ENCODE results near the gene CD300A. TPM values are rescaled to one million over a fixed set of nuclear protein-coding genes. Genes with fewer than 3 reads are reported as not detected.

Gene CD300A
- total and polyA plus RNA-seq, 2 donors (not counting 1 experiment from before 2014, with no cell fraction given), result not detected

- TF ChIP-seq EZH2 (IDR thresholded peaks at IDR 0.05; ENCODE audit: low read length, missing control alignments) (no peak), CTCF (conservative IDR thresholded peaks at IDR 0.05 in 1 of 2, IDR thresholded peaks at IDR 0.05 in 1 of 2; ENCODE audit: low read depth in 1 of 2, low read length in 2 of 2) (no peak)
- H3K4me3 ChIP-seq (replicated peaks in 1 of 4; ENCODE audit: control extremely low read depth in 1 of 4, insufficient read depth in 1 of 4, low read depth in 3 of 4, low read length in 4 of 4), result no peak overlapping the region
- H3K79me2 ChIP-seq (ENCODE audit: control insufficient read depth, insufficient read depth, low read length), result no peaks in the 10 kb centered on the region
- H3K36me3 ChIP-seq (ENCODE audit: control insufficient read depth, insufficient read depth, low read length), result no peaks in the 10 kb centered on the region
- no peaks in the 10 kb centered on the region for H3K4me1 ChIP-seq (ENCODE audit: control insufficient read depth, extremely low read depth, insufficient read depth, low read length)
- no peak for DNase-seq (ENCODE audit: low read depth in 2 of 2)
- no peak overlapping the region for H3K27ac ChIP-seq (ENCODE audit: insufficient read depth, low read length)
- no peaks in the 10 kb centered on the region for H3K9me3 ChIP-seq (ENCODE audit: control insufficient read depth, insufficient read depth, low read depth, low read length)
- no peak overlapping the region for H2AFZ ChIP-seq (ENCODE audit: low read length)
- H3K27me3 ChIP-seq (ENCODE audit: control insufficient read depth, insufficient read depth, low read length), result no peaks in the 10 kb centered on the region
- H4K20me1 ChIP-seq (ENCODE audit: control insufficient read depth, extremely low read depth, insufficient read depth, low read length), result no peaks in the 10 kb centered on the region
- H3K9ac ChIP-seq (ENCODE audit: insufficient read depth, low read length), result no peak overlapping the region
- H3K4me2 ChIP-seq (ENCODE audit: extremely low read depth, insufficient read depth, low read length), result no peak overlapping the region
These were observed 56.9 kb downstream of the CD300A start for GRCh38 chr17:74523308-74523707.

GRCh38 chr17:74524653-74525464, 58.4 kb downstream of the CD300A start:
- Histone ChIP-seq H4K20me1 (ENCODE audit: control insufficient read depth, extremely low read depth, insufficient read depth, low read length) (no peaks in the 10 kb centered on the region), H3K27me3 (ENCODE audit: control insufficient read depth, insufficient read depth, low read length) (no peaks in the 10 kb centered on the region), H3K79me2 (ENCODE audit: control insufficient read depth, insufficient read depth, low read length) (no peaks in the 10 kb centered on the region), H3K36me3 (ENCODE audit: control insufficient read depth, insufficient read depth, low read length) (no peaks in the 10 kb centered on the region), H3K27ac (ENCODE audit: insufficient read depth, low read length) (no peak overlapping the region), H2AFZ (ENCODE audit: low read length) (no peak overlapping the region), H3K4me3 (replicated peaks in 1 of 4; ENCODE audit: control extremely low read depth in 1 of 4, insufficient read depth in 1 of 4, low read depth in 3 of 4, low read length in 4 of 4) (no peak overlapping the region), H3K9me3 (ENCODE audit: control insufficient read depth, insufficient read depth, low read depth, low read length) (no peaks in the 10 kb centered on the region), H3K9ac (ENCODE audit: insufficient read depth, low read length) (no peak overlapping the region), H3K4me1 (ENCODE audit: control insufficient read depth, extremely low read depth, insufficient read depth, low read length) (no peaks in the 10 kb centered on the region), H3K4me2 (ENCODE audit: extremely low read depth, insufficient read depth, low read length) (no peak overlapping the region)
- TF ChIP-seq CTCF (conservative IDR thresholded peaks at IDR 0.05 in 1 of 2, IDR thresholded peaks at IDR 0.05 in 1 of 2; ENCODE audit: low read depth in 1 of 2, low read length in 2 of 2), result no peak
- no peak for TF ChIP-seq EZH2 (IDR thresholded peaks at IDR 0.05; ENCODE audit: low read length, missing control alignments)
- no peak for DNase-seq (ENCODE audit: low read depth in 2 of 2)

GRCh38 chr17:74525465-74525725, 59.0 kb downstream of the CD300A start:
- no peak overlapping the region for H2AFZ ChIP-seq (ENCODE audit: low read length)
- no peak for DNase-seq (ENCODE audit: low read depth in 2 of 2)
- H3K4me1 ChIP-seq (ENCODE audit: control insufficient read depth, extremely low read depth, insufficient read depth, low read length), result no peaks in the 10 kb centered on the region
- H3K27ac ChIP-seq (ENCODE audit: insufficient read depth, low read length), result no peak overlapping the region
- H3K9me3 ChIP-seq (ENCODE audit: control insufficient read depth, insufficient read depth, low read depth, low read length), result no peaks in the 10 kb centered on the region
- no peaks in the 10 kb centered on the region for H3K36me3 ChIP-seq (ENCODE audit: control insufficient read depth, insufficient read depth, low read length)
- H3K79me2 ChIP-seq (ENCODE audit: control insufficient read depth, insufficient read depth, low read length), result no peaks in the 10 kb centered on the region
- no peak for TF ChIP-seq EZH2 (IDR thresholded peaks at IDR 0.05; ENCODE audit: low read length, missing control alignments)
- no peak for TF ChIP-seq CTCF (conservative IDR thresholded peaks at IDR 0.05 in 1 of 2, IDR thresholded peaks at IDR 0.05 in 1 of 2; ENCODE audit: low read depth in 1 of 2, low read length in 2 of 2)
- no peak overlapping the region for H3K4me2 ChIP-seq (ENCODE audit: extremely low read depth, insufficient read depth, low read length)
- no peaks in the 10 kb centered on the region for H3K27me3 ChIP-seq (ENCODE audit: control insufficient read depth, insufficient read depth, low read length)
- no peak overlapping the region for H3K9ac ChIP-seq (ENCODE audit: insufficient read depth, low read length)
- no peaks in the 10 kb centered on the region for H4K20me1 ChIP-seq (ENCODE audit: control insufficient read depth, extremely low read depth, insufficient read depth, low read length)
- H3K4me3 ChIP-seq (replicated peaks in 1 of 4; ENCODE audit: control extremely low read depth in 1 of 4, insufficient read depth in 1 of 4, low read depth in 3 of 4, low read length in 4 of 4), result no peak overlapping the region
